Measurements from ENCODE around the gene C19orf12.
A peak's percentile ranks its signal among the peaks of the same experiment; 100 is the strongest.

Gene C19orf12

DNA sequence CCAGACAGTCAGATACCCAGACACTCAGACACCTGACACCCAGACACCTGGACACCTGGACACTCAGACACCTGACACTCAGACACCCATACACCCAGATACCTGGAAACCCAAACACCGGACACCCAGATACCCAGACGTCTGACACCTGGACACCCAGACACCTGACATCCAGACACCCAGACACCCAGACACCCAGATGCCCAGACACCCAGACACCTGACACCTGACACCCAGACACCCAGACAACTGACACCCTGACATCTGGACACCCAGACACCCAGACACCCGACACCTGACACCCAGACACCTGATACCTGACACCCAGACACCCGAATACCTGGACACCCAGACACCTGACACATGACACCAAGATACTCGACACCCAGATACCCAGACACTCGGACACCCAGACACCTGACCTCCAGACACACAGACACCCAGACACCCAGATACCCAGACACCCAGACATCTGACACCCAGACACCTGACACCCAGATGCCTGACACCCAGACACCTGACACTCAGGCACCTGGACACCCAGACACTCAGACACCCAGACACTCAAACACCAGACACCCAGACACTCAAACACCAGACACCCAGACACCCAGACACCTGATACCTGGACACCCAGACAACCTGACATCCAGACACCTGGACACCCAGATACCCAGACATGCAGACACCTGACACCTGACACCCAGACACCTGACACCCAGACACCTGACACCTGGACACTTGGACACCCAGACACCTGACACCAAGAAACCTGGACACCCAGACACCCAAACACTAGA is 19.1 kb downstream of the C19orf12 start:
- no peak for DNase-seq (ENCODE audit: low read depth)

DNA sequence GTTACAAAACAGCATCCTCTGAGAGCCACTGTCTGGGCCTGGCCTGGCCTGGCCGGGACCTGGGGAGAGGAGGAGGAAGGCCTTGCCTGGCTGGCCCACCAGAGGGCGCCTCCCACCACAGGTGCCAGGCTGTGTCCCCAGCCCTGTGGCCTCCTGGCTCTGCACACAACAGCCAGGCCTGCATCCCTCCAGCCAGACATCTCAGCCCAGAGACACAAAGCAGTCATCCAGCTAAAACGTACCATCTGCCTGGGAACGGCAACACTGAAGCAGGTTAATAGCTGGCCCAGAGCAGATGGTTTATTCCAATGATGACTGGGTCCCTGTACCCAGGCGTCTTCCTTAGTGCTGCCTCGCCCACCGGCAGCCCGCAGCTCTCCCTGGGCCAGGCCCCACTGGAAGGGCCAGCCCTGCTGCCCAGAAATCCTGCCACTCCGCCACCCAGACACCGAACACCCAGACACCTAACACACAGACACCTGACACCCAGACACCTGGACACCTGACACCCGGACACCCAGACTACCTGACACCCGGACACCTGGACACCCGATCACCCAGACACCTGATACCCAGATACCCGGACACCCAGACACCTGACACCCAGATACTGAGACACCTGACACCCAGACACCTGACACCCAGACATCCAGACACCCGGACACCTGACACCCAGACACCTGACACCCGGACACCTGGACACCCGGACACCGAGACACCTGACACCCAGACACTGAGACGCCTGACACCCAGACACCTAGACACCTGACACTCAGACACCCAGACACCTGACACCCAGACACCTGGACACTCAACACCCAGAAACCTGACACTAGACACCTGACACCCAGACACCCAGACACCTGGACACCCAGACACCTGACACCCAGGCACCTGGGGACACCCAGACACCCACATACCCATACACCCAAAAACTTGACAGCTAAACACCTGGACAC is 20.1 kb downstream of the C19orf12 start:
- DNase-seq (ENCODE audit: low read depth): peak; percentile 41

DNA sequence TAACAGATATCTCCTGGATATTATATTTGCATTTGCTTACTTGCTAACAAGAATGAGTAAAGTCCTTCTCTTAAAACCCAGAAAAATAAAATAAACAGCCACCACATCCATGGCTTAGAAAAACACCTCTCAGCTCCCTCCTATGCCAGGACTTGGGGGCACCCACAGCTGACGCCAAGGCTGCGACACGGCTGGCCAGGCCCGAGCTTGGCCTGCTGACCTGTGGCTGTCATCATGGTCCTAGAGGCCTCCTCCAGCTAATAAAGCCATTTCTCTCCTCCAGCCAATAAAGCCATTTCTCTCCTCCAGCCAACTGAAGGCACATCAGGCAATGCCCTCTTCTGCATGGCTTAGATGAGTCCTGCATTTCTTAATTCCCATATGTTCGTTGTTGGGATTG is 20.9 kb downstream of the C19orf12 start:
- DNase-seq (ENCODE audit: low read depth): no peak

DNA sequence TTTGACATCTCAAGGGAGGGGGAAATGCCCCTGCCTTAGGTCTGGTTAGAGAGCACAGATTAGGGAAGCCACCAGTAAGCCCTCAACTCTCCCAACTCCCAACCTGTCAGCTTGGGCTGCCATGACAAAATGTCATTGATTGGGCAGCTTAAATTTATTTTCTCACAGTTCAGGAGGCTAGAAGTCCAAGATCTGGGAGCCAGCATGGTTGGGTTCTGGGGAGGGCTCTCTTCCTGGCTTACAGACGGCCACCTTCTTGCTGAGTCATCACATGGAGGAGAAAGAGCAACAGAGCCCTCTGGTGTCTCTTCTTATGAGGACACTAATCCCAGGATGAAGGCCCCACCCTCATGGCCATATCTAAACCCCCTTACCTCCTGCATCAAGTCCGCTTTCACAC is 24.2 kb downstream of the C19orf12 start:
- peak; percentile 34 for DNase-seq (ENCODE audit: low read depth)

DNA sequence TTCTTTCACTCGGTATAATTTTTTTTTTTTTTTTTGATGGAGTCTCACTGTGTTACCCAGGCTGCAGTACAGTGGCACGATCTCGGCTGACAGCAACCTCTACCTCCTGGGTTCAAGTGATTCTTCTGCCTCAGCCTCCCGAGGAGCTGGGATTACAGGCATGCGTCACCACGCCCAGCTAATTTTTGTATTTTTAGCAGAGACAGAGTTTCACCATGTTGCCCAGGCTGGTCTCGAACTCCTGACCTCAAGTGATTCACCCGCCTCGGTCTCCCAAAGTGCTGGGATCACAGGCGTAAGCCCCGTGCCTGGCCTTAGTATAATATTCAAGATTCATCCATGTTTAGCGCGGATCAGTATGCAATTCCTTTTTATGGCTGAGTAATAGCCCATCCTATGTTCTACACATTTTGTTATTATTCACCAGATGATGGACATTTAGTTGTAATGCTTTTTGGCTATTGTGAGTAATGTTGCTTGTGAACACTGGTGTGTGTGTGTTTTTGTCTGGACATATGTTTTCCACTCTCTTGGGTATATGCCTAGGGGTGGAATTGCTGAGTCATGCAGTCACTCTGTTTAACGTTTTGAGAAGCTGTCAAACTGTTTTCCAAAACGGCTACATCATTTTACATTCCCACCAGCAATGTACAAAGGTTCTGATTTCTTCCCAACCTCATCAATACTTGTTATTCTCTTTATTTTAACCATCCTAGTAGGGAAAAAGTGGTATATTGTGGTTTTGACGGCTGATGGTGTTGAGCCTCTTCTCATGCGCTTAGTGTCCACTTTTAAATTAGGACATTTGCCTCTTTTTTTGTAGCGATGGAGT is 26.9 kb downstream of the C19orf12 start:
- DNase-seq (ENCODE audit: low read depth): peak; percentile 65

DNA sequence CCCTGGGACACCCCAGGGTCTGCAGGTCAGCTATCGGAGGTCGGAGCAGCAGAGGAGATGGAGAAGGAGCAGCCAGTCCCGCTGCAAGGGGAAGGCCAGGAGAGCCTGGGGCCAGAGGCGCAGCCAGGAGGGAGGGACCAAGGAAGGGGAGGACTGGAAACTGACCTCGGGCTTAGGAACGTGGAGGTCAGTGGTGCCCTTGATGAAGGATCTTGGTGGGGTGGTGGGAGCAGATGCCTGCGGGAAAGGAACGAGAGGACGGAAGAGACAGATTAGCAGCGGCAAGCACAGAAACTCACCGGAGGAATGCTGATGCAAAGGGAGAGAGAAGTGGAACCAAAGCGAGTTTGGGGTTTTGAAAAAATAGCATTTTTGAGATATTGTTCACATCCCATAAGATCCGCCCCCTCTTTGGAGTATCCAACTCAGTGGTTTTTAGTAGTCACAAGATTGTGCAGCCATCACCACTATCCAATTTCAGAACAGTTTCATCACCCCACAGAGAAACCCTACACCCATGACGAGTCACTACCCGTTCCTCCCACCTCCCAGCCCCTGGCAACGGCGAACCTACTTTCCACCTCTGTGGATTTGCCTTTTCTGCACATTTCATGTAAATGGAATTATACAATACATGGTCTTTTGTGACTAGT is 27.7 kb downstream of the C19orf12 start:
- DNase-seq (ENCODE audit: low read depth): peak; percentile 93

DNA sequence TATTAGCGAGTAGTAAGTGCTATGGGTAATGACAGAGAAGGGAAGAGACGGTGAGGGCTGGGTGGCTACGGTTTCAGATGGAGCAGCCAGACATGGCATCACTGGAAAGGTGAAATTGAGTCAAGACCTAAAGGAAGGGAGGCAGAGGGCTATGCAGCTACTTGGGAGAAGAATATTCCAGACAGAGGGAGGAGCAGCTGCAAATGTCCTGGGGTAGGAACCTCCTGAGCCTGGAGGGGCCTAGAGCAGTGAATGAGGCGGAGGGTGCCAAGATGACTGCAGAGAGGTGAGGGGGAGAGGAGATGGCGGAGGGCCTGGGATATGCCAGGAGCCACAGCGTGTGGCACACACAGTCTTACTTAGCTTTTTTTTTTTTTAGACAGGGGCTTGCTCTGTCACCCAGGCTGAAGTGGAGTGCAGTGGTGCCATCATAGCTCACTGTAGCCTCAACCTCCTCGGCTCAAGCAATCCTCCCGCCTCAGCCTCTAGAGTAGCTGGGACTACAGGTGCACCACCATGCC is 28.7 kb downstream of the C19orf12 start:
- no peak for DNase-seq (ENCODE audit: low read depth)

DNA sequence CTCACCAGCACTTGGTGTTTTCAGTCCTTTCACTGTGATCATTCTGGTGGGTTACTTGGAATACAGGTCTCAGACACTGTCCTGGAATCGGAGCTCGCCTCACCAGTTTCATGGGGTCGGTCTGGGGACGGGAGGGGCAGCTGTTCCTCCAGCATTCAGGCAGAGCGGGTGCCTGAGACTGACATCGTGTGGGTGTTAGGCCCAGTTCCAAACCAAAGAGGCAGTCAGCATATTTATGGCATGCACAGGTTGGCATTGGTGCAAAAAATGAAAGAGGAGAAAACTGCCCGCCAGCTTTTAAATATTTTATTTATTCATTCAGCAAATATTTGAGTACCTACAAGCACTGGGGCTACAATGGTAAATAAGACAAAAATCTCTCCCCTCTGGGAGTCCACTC is 29.7 kb downstream of the C19orf12 start:
- no peak for DNase-seq (ENCODE audit: low read depth)

DNA sequence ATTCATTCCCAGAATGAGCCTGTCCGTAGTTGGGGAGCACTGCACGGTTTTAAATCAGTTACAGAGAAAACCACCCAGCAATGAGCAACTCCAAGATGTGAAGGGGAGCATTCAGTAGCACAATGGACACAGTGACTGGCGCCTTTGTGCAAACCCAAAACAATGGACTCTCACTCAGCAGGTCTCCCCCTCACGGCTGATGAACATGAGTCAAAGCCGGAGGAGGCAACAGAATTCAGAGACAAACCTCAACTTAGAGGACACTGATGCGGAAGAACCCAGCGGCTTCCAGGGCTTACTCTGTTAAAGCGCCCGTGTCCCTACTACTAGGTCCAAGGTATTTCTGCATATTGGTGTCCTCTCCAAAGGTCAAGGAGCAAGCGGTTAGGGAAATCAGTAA is 32.1 kb downstream of the C19orf12 start:
- DNase-seq (ENCODE audit: low read depth): no peak

DNA sequence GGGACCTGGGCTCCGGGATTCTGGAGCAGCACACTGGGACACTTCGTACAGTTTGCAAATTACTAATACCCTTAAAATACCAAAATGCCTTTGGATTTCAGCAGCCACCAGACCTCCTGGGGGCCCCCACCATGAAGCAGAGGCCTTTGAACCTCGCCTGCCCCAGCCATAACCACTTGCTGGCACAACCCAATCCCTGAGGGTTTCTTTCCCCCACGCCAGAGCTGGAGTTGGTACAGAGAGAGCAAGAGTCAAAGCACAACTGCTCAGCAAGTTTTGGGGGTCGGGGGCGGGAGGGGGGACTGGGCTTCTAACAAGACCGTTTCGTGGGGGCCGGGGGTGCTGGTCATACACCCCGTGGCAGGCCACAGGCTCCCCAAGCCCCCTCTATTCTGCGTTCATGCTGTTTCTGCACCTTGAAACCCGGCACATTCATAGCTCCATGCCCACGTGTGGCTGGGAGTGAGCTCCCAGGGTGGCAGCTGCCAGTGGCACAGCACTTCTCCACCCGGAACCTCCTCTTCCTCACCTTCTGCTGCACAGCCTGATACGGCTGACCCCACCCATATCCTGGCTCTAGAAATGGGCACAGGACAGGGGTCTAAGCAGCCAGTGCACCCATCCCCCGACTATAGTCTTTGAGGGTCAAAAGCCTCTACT is 32.7 kb downstream of the C19orf12 start:
- DNase-seq (ENCODE audit: low read depth): no peak

DNA sequence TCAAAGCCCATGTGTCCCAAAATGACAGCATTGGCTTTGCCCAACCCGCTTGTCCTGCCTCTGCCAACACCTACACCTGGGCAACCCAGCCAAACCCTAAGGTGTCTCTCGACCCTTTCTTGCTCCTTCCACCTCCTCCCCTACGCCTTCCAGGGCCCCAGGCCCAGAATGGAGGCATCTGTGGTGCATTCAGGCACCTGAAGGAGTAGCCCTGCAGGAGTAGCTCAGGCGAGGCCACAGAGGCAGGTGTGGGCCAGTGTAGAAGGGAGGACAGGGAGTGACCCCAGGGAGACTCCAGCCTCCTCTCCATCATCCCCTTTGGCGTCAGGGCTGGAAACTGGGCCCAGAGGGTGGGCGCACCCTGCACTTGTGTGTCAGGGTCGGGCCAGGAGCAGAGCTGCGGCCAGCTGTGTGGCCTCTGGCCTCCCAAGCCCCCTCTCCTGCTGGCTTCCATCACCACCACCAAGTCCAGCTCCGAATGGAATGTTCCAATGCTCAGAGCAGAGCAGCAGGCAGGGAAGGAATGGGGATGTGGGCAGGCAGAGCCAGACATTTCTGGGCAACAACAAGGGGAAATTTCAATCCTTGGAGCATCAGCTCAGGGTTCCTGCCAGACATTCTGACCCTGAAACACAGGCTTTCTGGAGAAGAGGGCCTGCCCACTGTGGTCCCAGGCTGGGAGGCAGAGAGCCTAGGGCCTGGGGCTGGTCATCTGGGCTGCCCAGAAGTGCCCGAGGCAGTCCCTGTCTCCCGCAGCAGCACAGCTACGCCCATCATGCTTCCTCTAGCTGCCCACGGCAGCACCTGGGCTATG is 33.4 kb downstream of the C19orf12 start:
- no peak for DNase-seq (ENCODE audit: low read depth)

DNA sequence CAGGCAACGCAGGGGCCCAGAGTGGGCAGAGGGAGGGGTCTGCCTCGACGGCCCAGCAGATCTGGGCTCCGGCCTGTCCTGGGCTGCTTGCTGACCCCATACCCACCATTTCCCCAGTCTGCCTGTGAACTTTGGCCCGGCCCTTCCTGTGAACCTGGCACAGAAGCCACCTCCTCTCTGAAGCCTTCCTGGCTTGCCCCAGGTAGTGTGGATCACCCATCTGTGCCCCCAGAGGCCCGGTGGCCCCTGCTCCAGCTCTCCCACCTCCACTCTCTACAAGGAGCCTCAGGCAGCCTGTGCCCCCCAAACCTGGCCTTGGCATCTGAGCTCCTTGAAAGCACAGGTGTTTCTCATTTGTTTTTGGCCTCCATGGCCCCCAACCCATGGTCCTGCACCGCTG is 34.1 kb downstream of the C19orf12 start:
- no peak for DNase-seq (ENCODE audit: low read depth)

DNA sequence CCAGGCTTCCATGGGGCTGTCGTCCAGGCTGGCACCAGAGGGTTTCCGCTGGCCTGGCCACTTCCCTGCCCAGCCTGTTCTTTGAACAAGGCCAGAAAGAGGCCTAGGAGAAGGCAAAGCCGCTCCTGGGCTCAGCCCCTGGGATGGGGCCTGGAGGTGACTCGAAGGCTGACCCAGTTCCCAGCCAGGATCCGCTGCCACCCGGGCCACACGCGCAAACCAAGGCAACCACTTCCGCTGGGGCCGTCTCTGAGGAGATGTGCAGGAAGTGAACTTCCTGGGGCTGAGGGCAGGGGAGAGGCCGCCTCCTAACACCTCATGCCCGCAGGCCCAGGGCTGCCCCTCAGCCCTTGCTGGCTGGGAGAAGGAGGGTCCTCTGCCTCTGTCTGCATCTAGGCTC is 34.6 kb downstream of the C19orf12 start:
- no peak for DNase-seq (ENCODE audit: low read depth)

DNA sequence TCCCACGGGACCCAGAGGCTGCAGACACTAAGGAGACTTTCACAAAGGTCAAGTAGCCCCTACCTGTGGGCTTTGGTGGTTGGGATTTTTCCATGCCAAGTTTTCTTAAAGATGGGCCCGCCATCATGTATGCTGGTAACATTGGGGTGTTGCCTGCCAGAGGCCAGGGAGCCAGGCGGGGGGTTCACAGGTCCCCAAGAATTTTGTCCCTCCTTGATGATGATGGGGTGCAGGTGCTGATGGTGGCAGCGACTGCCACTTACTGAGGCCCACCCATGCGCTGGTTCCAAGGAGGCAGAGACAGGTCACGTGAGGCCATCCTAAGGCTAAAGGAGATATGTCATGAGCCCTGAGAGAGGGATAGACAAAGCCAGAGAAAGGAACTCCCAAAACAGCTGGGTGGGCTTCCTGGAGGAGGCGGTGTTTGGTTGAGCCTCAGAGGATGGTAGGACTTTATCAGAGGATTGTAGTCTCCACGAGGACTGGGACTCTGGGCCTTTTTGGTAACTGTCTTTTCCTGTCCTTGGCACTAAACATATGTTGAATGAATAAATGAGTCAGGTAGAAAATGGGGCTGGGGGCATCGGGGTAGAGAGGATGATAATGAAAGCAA is 35.4 kb downstream of the C19orf12 start:
- no peak for DNase-seq (ENCODE audit: low read depth)

DNA sequence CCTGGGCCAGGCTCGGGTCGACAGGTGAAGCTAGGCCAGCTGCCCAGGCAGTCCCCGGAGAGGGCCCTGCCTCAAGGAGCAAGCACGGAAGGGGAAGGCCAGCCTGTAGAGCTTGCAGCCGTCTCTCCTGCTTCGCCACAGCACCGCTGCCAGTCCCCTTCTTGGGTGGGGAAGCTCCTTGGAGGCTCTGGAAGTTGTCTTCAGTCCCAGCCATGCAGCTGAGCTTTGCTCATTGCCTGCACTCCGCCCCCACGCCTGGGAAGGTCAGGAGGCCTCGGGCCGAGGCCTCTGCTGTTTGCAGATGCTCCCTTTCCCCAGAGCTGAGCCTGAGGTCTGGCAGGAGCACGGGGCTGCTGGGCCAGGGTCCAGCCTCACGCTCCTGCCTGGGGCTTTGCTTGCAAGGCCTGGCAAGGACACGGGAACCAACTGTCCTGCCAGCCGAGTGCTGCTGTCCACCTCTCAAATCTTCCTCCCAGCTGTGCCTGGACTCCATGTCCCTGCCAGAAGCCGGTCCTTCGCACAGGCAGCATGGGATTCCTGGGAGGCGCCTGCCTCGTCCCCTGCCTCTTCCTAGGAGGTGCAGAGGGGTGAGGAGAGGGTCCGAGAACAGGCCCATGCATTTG is 36.5 kb downstream of the C19orf12 start:
- no peak for DNase-seq (ENCODE audit: low read depth)

DNA sequence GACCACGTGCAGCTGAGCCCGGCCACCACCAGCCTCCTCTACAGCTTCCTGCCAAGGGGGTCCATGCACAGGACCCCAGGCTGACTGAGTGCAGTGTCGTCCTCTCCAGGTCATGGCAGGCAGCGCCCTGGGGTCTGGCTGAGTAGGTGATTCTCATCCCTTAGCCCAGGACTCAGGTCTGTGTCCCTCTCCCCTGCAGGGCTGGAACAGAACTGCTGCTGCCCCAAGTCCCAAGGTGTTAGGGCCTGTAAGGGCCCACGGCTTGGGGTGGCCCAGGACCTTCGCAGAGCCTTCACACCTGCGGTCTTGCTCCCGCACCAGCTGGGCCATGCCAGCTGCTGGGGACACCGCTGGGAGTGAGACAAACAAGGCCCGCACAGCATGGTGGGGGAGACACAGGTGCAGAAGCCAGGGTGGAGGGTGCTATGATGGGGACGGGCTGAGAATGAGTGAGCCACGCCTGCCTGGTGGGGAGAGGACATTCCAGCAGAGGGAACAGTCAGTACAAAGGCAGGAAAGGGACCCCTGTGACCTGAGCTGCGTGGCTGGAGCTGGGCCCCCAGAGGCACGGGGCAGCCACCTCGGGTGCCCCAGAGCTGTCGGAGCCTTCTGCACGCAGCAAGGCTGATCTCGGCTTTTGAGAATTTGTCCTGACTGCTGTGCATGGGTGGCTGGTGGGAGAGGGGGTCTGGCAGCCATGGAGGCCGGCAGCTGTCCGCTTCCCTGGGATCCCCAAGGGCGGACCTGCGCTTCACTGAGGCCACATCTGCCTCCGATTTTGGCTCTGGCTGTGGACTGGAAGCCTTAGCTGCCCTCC is 37.9 kb downstream of the C19orf12 start:
- DNase-seq (ENCODE audit: low read depth): no peak

DNA sequence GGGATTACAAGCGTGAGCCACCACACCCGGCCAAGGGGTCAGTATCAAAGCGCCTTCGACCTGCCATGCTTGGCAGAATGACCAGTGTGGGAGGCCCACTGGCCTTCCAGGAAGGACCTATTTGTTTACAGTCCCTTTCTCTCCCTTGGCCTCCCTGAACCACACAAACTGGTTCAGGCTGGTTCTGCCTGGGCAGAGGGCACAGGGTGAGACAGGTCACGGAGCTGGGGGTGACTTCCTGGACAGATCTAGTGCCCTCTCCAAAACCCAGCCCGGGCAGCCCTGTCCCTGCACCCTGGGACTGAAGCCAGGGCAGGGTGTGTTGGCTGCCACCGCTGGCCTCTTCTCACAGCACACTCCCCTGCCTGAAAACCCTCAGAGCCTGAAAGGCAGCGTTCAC is 38.5 kb downstream of the C19orf12 start:
- no peak for DNase-seq (ENCODE audit: low read depth)

DNA sequence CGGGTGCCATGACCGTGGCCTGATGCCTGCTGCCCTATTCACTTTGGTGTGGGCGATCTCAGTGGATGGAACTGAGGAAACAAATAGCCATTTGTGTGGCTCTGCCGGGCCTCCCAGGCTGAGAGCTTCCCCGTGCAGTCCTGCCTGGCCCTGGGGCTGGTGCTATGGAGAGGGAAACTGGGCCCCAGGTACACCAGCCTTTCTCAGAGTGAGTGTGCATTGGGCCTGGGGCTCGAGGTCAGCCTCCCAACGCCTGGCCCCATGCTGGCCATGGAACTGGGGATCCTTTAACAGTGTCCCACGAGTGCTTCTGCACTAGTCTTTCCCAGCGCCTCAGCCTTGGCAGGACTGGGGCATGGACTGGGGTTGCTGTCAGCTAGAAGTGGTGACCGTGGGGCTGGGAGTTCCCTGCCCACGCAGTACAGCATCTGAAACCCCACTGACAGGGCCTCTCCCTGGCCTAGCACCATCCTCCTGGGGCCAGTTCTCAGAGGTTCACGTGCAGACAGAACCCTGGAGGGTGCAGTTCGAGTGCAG is 39.3 kb downstream of the C19orf12 start:
- DNase-seq (ENCODE audit: low read depth): no peak
